Measurements from ENCODE around the gene CLDN4. TPM values are rescaled to one million over a fixed set of nuclear protein-coding genes. Genes with fewer than 3 reads are reported as not detected.
"Not testable (repeated sequence)": the region's sequence is repeated elsewhere in the genome, so short reads cannot be mapped to it uniquely, and the experiment has no call there.

CLDN4 gene
- total and polyA plus RNA-seq, 5 donors from 2014 or later: 0.10 to 0.79 (median 0.29) TPM

DNA sequence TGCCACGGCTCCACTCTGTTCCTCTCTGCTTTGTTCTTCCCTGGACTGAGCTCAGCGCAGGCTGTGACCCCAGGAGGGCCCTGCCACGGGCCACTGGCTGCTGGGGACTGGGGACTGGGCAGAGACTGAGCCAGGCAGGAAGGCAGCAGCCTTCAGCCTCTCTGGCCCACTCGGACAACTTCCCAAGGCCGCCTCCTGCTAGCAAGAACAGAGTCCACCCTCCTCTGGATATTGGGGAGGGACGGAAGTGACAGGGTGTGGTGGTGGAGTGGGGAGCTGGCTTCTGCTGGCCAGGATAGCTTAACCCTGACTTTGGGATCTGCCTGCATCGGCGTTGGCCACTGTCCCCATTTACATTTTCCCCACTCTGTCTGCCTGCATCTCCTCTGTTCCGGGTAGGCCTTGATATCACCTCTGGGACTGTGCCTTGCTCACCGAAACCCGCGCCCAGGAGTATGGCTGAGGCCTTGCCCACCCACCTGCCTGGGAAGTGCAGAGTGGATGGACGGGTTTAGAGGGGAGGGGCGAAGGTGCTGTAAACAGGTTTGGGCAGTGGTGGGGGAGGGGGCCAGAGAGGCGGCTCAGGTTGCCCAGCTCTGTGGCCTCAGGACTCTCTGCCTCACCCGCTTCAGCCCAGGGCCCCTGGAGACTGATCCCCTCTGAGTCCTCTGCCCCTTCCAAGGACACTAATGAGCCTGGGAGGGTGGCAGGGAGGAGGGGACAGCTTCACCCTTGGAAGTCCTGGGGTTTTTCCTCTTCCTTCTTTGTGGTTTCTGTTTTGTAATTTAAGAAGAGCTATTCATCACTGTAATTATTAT lies 1.2 kb downstream of the CLDN4 start:
- peaks cover 0 to 2% (median 0%) of the 10 kb centered on the region in 7 donors for H3K9me3 Mint-ChIP-seq
- Histone ChIP-seq H3K9me3 (ENCODE audit: control insufficient read depth in 2 of 2, low read length in 2 of 2) (no peaks in the 10 kb centered on the region), H3K4me3 (ENCODE audit: low read depth, low read length) (no peak overlapping the region), H3K4me1 (ENCODE audit: control insufficient read depth, insufficient read depth, low read length, poor library complexity, severe bottlenecking) (peaks cover 18% of the 10 kb centered on the region), H3K27ac (ENCODE audit: insufficient read depth, low read length, poor library complexity, severe bottlenecking) (no peak overlapping the region), H3K36me3 (ENCODE audit: control insufficient read depth, insufficient read depth, low read length) (no peaks in the 10 kb centered on the region), H3K27me3 (ENCODE audit: control insufficient read depth, insufficient read depth, low read length) (no peaks in the 10 kb centered on the region)
- H3K4me1 Mint-ChIP-seq: peaks cover 11 to 28% (median 20%) of the 10 kb centered on the region in 4 donors
- ATAC-seq (ENCODE audit: low read depth in 2 of 2): no peak
- no peak overlapping the region for H3K4me3 Mint-ChIP-seq
- no peaks in the 10 kb centered on the region for H3K27me3 Mint-ChIP-seq
- peak overlapping the region in 1 of 3 donors; percentile 83 for H3K27ac Mint-ChIP-seq
- no peak for DNase-seq
- no peaks in the 10 kb centered on the region for H3K36me3 Mint-ChIP-seq

DNA sequence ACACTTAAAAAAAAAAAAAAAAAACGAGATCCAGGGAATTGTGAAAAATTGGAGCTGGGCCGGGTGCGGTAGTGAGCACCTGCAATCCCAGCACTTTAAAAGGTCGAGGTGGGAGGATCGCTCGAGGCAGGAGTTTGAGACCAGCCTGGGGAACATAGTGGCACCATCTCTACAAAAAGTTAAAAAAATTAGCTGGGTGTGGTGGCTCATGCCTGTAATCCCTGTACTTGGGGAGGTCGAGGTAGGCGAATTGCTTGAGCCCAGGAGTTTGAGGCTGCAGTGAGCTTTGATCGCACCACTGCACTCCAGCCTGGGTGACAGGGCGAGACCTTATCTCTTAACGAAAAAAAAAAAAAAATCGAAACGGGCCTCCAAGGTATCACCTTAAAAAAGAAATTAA lies 2.0 kb downstream of the CLDN4 start:
- Mint-ChIP-seq H3K27ac (no peak overlapping the region), H3K27me3 (no peaks in the 10 kb centered on the region), H3K4me1 (peaks cover 5 to 21% (median 14%) of the 10 kb centered on the region in 4 donors), H3K36me3 (no peaks in the 10 kb centered on the region), H3K4me3 (no peak overlapping the region), H3K9me3 (peaks cover 0 to 2% (median 0%) of the 10 kb centered on the region in 7 donors)
- H3K9me3 ChIP-seq (ENCODE audit: control insufficient read depth in 2 of 2, low read length in 2 of 2): no peaks in the 10 kb centered on the region
- no peak for DNase-seq
- no peak overlapping the region for H3K4me3 ChIP-seq (ENCODE audit: low read depth, low read length)
- H3K36me3 ChIP-seq (ENCODE audit: control insufficient read depth, insufficient read depth, low read length): no peaks in the 10 kb centered on the region
- H3K4me1 ChIP-seq (ENCODE audit: control insufficient read depth, insufficient read depth, low read length, poor library complexity, severe bottlenecking): peaks cover 11% of the 10 kb centered on the region
- no peaks in the 10 kb centered on the region for H3K27me3 ChIP-seq (ENCODE audit: control insufficient read depth, insufficient read depth, low read length)
- H3K27ac ChIP-seq (ENCODE audit: insufficient read depth, low read length, poor library complexity, severe bottlenecking): no peak overlapping the region
- ATAC-seq (ENCODE audit: low read depth in 2 of 2): no peak

DNA sequence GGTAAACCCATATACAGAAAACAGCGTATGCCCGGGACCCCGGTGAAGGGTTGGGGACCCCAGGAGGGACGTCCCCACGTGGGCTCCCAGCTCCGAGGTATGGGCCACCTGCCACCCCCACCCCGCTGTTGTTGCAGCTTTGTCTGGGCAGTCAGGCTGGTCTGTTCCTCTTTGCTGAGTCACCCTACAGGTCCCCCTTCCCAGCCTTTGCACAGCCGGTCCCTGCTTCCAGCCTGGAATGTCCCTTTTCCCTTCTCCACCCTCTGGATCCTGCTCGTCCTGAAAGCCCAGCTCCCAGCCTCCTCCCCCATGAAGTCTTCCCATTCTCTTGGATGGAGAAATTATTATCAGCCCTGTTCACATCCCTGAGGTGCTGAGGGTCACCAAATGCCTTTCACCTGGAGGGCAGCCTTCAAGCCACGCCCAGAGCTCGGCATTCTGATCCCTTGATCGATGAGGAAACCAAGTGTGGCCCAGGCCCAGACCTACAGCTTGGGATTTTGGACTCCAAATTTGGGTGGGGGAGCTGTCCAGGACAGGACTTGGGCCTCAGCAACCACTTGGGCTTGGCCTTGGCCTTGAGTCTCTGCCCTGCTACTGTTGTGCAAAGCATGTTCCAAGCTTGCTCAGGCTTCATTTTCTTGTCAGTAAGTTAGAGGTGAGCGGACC lies 2.6 kb downstream of the CLDN4 start:
- Histone ChIP-seq H3K4me1 (ENCODE audit: control insufficient read depth, insufficient read depth, low read length, poor library complexity, severe bottlenecking) (peaks cover 6% of the 10 kb centered on the region), H3K9me3 (ENCODE audit: control insufficient read depth in 2 of 2, low read length in 2 of 2) (no peaks in the 10 kb centered on the region), H3K27me3 (ENCODE audit: control insufficient read depth, insufficient read depth, low read length) (no peaks in the 10 kb centered on the region), H3K36me3 (ENCODE audit: control insufficient read depth, insufficient read depth, low read length) (no peaks in the 10 kb centered on the region), H3K27ac (ENCODE audit: insufficient read depth, low read length, poor library complexity, severe bottlenecking) (no peak overlapping the region), H3K4me3 (ENCODE audit: low read depth, low read length) (no peak overlapping the region)
- H3K4me3 Mint-ChIP-seq: no peak overlapping the region
- H3K27me3 Mint-ChIP-seq: no peaks in the 10 kb centered on the region
- ATAC-seq (ENCODE audit: low read depth in 2 of 2) (no peak), DNase-seq (no peak)
- H3K9me3 Mint-ChIP-seq: peaks cover 0 to 2% (median 0%) of the 10 kb centered on the region in 7 donors
- H3K27ac Mint-ChIP-seq: no peak overlapping the region
- peaks cover 1 to 16% (median 10%) of the 10 kb centered on the region in 4 donors for H3K4me1 Mint-ChIP-seq
- H3K36me3 Mint-ChIP-seq: no peaks in the 10 kb centered on the region

DNA sequence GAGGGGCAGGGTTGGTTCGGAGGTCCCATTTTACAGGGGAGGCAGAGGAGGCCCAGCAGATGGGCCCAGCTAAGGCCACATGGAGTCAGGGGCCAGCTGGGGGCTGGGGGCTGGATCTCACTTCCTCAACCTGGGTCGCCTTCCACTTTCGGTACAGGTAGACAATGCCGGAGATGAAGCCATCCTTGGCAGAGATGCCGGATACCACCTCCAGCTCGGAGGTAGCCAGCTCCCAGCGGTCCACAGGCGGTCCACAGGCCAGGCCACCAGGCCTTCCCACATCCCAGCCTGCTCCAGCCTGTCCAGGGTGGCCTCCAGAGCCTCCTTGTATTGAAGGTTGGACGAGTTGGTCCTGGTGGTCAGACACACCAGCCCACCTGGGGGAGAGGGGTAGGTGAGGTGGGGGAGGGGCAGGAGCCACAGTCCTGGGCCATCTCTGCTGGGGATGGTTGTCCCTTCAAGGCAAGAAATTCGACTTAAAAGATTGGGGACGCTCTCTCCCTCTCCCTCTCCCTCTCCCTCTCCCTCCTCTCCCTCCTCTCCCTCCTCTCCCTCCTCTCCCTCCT lies 3.9 kb downstream of the CLDN4 start:
- no peaks in the 10 kb centered on the region for H3K4me1 ChIP-seq (ENCODE audit: control insufficient read depth, insufficient read depth, low read length, poor library complexity, severe bottlenecking)
- no peak overlapping the region for H3K4me3 Mint-ChIP-seq
- H3K9me3 ChIP-seq (ENCODE audit: control insufficient read depth in 2 of 2, low read length in 2 of 2): no peaks in the 10 kb centered on the region
- no peak for DNase-seq
- H3K36me3 Mint-ChIP-seq: no peaks in the 10 kb centered on the region
- no peaks in the 10 kb centered on the region for H3K27me3 Mint-ChIP-seq
- H3K4me1 Mint-ChIP-seq: peaks cover 0 to 6% (median 3%) of the 10 kb centered on the region in 4 donors
- H3K4me3 ChIP-seq (ENCODE audit: low read depth, low read length): no peak overlapping the region
- H3K36me3 ChIP-seq (ENCODE audit: control insufficient read depth, insufficient read depth, low read length): no peaks in the 10 kb centered on the region
- H3K9me3 Mint-ChIP-seq: peaks cover 0 to under 1% (median 0%) of the 10 kb centered on the region in 7 donors
- H3K27me3 ChIP-seq (ENCODE audit: control insufficient read depth, insufficient read depth, low read length): no peaks in the 10 kb centered on the region
- no peak overlapping the region for H3K27ac Mint-ChIP-seq
- no peak for ATAC-seq (ENCODE audit: low read depth in 2 of 2)
- H3K27ac ChIP-seq (ENCODE audit: insufficient read depth, low read length, poor library complexity, severe bottlenecking): no peak overlapping the region

DNA sequence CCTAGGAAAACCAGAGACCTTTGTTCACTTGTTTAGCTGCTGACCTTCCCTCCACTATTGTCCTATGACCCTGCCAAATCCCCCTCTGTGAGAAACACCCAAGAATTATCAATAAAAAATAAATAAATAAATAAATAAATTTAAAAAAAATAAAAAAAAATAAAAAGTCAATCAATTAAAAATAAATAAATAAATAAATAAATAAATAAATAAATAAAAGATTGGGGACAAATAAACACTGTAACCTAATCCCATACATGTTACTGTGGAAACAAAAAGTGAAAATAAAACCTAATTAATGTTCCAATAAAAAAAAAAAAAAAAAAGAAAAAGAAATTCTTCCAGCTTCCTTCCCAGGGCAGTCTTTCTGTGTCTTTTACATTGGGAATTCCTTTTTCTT lies 6.4 kb downstream of the CLDN4 start:
- H3K4me3 ChIP-seq (ENCODE audit: low read depth, low read length); H3K27ac ChIP-seq (ENCODE audit: insufficient read depth, low read length, poor library complexity, severe bottlenecking); DNase-seq; ATAC-seq (ENCODE audit: low read depth in 2 of 2); H3K27me3 ChIP-seq (ENCODE audit: control insufficient read depth, insufficient read depth, low read length); H3K36me3 ChIP-seq (ENCODE audit: control insufficient read depth, insufficient read depth, low read length); H3K27ac Mint-ChIP-seq; H3K36me3 Mint-ChIP-seq; H3K9me3 Mint-ChIP-seq; H3K27me3 Mint-ChIP-seq; H3K4me3 Mint-ChIP-seq; H3K4me1 ChIP-seq (ENCODE audit: control insufficient read depth, insufficient read depth, low read length, poor library complexity, severe bottlenecking); H3K9me3 ChIP-seq (ENCODE audit: control insufficient read depth in 2 of 2, low read length in 2 of 2): not testable (repeated sequence)
- peaks cover 0 to 11% (median 5%) of the 10 kb centered on the region in 4 donors for H3K4me1 Mint-ChIP-seq

DNA sequence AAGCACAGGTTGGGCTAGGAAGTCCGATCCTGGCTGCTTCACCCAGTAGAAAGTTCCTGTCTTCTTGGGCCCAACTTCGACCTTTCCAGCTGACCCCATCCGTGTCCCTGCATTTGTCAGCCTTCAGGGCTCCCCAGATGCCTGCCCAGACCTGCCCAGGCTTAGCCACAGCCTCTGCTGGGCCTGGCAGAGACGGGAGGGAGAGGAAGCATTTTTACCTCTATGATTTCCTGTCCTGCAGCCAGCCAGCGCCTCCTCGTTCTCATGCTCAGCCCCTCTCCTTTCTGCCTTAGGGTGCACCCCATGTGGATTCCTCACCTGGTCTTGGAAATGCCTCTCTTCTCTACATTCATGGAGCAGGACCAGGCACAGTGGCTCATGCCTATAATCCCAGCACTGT lies 7.8 kb downstream of the CLDN4 start:
- H3K36me3 Mint-ChIP-seq: no peaks in the 10 kb centered on the region
- no peaks in the 10 kb centered on the region for H3K9me3 Mint-ChIP-seq

DNA sequence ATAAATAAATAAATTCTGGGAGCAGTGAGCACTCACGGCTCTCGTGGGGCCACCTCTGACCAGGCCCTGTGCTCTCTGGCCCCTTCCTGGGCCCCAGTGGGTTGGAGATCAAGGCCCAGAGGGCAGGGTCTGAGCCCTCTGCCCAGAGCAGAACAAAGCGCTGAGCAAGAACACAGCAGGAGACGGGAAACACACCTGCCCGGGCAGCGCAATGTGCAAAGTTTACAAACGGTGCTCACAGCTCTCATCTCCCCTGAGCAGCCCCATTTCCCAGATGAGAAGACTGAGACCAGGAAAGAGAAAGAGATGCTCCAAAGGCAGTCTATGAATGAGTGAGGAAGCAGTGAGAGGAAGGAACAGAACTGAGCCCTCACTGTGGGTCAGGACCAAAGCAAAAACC lies 8.5 kb downstream of the CLDN4 start:
- Histone ChIP-seq H3K4me3 (ENCODE audit: low read depth, low read length) (no peak overlapping the region), H3K27me3 (ENCODE audit: control insufficient read depth, insufficient read depth, low read length) (no peaks in the 10 kb centered on the region), H3K9me3 (ENCODE audit: control insufficient read depth in 2 of 2, low read length in 2 of 2) (no peaks in the 10 kb centered on the region), H3K36me3 (ENCODE audit: control insufficient read depth, insufficient read depth, low read length) (no peaks in the 10 kb centered on the region), H3K4me1 (ENCODE audit: control insufficient read depth, insufficient read depth, low read length, poor library complexity, severe bottlenecking) (peaks cover 9% of the 10 kb centered on the region), H3K27ac (ENCODE audit: insufficient read depth, low read length, poor library complexity, severe bottlenecking) (no peak overlapping the region)
- H3K27ac Mint-ChIP-seq: no peak overlapping the region
- no peaks in the 10 kb centered on the region for H3K9me3 Mint-ChIP-seq
- no peaks in the 10 kb centered on the region for H3K36me3 Mint-ChIP-seq
- DNase-seq (no peak), ATAC-seq (ENCODE audit: low read depth in 2 of 2) (no peak)
- H3K4me3 Mint-ChIP-seq: peak overlapping the region in 3 of 4 donors; percentile 72 to 87 (median 72)
- no peaks in the 10 kb centered on the region for H3K27me3 Mint-ChIP-seq
- H3K4me1 Mint-ChIP-seq: peaks cover 0 to 21% (median 12%) of the 10 kb centered on the region in 4 donors

More for the DNA sequence above, 7.8 kb downstream of the CLDN4 start:
- Mint-ChIP-seq H3K4me1 (peaks cover 0 to 14% (median 7%) of the 10 kb centered on the region in 4 donors), H3K27me3 (no peaks in the 10 kb centered on the region), H3K4me3 (peak overlapping the region in 1 of 4 donors; percentile 14), H3K27ac (no peak overlapping the region)
- peaks cover 9% of the 10 kb centered on the region for H3K4me1 ChIP-seq (ENCODE audit: control insufficient read depth, insufficient read depth, low read length, poor library complexity, severe bottlenecking)
- H3K4me3 ChIP-seq (ENCODE audit: low read depth, low read length): no peak overlapping the region
- H3K27me3 ChIP-seq (ENCODE audit: control insufficient read depth, insufficient read depth, low read length): no peaks in the 10 kb centered on the region
- no peak overlapping the region for H3K27ac ChIP-seq (ENCODE audit: insufficient read depth, low read length, poor library complexity, severe bottlenecking)
- DNase-seq (no peak), ATAC-seq (ENCODE audit: low read depth in 2 of 2) (no peak)
- no peaks in the 10 kb centered on the region for H3K36me3 ChIP-seq (ENCODE audit: control insufficient read depth, insufficient read depth, low read length)
- H3K9me3 ChIP-seq (ENCODE audit: control insufficient read depth in 2 of 2, low read length in 2 of 2): no peaks in the 10 kb centered on the region
